Measurements from ENCODE around the gene SYCE3.
A peak's percentile ranks its signal among the peaks of the same experiment; 100 is the strongest.

The SYCE3 gene

DNA sequence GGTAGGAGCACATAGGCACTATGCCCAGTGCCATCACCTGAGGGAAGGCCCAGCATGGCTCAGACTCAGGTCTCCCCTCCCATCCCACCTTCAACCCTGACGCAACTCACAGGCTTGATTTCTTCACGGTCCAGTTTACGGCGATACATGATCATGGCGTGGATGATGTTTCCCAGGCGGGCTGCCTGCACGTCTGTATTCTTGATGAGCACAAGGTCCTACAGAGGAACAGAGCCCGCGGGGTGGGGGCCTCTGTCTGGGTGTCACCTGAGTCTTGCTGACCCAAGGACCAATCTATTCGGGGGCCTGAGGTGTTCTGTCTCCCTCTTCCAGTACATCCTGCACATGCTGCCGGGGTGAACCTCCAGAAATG is 11.7 kb upstream of the SYCE3 start:
- DNase-seq, result no peak

- DNase-seq, result no peak
Measured at GRCh38 chr22:50573491-50574382, 11.0 kb upstream of the SYCE3 start.

GRCh38 chr22:50572965-50573364 is 10.2 kb upstream of the SYCE3 start:
- DNase-seq, result no peak

DNA sequence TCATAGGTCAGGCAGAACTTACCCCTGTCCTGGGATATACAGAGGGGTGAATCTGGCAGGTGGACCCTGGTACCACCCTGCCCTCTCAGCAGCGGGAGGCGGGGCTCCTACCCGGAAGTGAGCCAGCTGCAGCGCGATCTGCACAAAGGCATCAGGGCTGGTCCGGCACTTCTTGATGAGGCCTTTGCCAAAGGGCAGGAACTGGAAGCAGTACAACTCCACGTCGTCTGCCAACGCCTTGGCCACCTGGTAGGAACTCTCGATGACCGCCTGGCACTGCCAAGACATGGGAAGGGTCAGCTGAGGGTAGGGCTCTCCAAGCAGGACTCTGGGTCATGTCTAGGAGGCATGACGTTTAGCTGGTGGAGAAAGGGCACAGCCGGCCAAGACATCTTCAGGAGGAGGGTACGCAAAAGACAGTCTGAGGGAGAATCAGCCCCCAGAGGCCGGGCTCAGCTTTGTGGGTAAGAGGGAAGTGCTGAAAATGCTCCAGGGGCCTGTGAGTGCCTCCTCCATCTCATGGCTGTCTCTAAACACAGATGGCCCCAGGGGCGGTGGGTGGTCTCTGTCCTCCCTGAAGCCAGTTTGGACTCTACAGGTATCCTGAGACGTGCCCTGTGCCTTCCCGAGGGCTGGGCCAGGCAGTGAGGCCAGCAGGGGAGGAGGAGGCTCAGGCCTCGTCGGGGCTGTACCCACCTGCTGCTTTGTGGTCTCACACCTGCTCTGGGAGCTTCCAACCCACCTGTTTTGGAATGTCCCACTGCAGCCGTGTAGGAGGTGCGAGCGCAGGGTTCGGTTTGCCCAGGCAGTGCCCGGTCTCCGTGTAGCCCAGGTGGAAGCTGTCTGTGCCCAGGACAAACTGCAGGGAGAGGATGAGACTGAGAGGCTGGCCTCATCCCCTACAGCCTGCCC is 8.8 kb upstream of the SYCE3 start:
- DNase-seq, result no peak

GRCh38 chr22:50570861-50571260 is 8.1 kb upstream of the SYCE3 start:
- no peak for DNase-seq

- no peak for DNase-seq
Measured at GRCh38 chr22:50569896-50570535, 7.3 kb upstream of the SYCE3 start.

- DNase-seq, result no peak
Measured at GRCh38 chr22:50569041-50569459, 6.3 kb upstream of the SYCE3 start.

- DNase-seq, result no peak
Measured at GRCh38 chr22:50568626-50569025, 5.9 kb upstream of the SYCE3 start.

DNA sequence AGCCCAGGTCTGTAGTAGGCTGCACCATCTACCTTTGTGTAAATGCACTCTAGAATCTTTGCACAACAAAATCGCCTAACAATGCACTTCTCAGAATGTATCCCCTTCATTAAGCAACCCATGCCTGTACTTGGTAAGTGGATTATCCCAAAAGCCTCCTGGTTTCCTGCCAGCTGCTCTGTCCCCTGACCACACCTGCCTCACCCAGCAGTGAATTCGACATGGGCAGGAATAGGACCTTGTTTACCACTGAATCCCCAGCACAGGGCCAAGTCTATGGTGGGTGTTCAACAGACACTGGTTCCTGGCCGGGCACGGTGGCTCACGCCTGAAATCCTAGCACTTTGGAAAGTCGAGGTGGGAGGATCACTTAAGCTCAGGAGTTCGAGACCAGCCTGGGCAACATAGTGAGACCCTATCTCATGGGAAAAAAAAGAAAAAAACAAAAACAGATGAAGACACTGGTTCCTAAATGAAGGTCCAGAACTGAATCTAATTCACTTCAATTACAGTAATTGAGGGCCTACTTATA is 5.1 kb upstream of the SYCE3 start:
- DNase-seq, result no peak

DNA sequence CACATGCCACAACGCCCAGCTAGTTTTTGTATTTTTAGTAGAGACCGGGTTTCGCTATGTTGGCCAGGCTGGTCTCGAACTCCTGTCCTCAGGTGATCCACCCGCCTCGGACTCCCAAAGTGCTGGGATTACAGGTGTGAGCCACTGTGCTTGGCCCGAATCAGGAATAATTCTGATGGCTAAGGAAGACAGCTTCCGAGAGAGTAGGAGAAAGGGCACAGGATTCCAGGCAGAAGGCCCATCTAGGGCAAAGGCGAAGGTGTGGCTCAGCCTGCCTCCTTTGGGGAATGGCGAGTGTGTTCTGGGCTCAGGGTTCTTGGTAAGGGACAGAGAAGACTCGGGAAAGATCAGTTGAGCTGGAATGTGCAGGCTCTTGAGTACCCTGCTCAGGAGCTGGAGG is 1.6 kb upstream of the SYCE3 start:
- DNase-seq, result no peak

DNA sequence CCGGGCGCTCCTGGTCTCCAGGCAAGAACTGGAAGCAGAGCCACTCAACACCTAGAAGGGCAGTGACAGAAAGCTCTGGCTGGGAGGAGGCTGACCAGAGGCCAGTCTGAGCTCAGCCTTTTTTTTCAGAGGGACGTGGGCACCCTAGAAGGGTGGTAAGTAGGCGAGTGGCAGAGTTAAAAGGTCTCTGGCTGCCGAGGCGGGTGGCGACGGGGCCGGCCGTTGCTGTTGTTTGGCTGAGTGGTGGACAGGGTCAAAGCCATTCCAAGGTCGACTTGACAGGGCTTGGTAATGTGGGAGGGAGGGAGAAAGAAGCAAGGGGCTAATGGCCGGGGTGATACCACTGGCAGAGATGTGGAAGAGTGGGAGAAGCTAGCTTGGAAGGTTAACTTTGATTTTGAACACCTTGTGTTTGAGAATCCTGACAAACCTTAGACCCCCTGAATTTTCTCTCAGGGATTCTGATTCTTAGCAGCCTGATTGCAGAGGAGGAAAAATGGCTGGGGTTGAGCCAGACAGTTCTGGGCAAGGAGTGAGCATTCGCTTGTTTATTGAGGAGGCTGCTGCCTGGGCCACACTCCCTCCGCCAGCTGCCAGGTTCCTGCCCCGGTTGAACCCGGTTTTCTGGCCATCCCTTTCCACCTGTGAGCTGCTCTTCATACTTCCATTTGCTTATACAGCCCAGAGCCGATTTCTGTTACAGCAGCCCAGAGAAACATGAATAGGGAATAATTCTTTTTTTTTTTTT is 868 bp upstream of the SYCE3 start:
- DNase-seq, result peak; percentile 45

GRCh38 chr22:50561401-50562358 is 1.0 kb downstream of the SYCE3 start:
- no peak for DNase-seq

DNA sequence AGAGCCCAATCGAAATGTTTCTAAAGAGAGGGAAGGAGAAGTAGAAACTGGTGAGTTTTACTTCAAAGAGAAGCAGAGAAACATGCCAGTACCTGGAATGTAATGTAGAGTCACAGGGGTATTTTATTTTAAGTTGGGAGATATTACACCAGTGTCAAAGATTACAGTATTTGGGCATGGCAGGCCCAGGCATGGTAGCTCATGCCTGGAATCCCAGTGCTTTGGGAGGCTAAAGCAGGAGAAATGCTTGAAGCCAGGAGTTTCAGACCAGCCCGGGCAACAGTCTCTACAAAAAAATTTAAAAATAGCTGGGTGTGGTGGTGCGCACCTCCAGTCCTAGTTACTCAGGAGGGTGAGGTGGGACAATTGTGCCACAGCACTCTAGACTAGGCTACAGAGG is 2.7 kb downstream of the SYCE3 start:
- DNase-seq, result no peak

DNA sequence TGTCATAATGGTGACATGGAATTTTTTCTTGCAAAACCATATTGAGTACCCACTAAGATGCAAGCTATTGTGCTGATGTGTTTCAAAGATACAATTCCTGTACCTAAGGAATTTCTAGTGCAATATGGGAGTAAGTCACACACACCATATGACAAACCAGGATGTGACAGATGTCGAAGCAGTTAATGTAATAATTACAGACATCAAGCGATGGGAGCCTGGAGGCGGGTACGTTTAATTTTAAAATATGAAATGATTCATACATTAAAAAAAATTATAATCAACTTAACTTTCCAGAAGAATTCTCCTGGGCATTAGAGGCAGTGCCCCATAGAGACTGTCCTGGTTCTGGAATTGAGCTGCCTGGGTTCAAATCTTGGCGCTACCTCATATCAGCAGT is 6.0 kb downstream of the SYCE3 start:
- DNase-seq, result no peak

DNA sequence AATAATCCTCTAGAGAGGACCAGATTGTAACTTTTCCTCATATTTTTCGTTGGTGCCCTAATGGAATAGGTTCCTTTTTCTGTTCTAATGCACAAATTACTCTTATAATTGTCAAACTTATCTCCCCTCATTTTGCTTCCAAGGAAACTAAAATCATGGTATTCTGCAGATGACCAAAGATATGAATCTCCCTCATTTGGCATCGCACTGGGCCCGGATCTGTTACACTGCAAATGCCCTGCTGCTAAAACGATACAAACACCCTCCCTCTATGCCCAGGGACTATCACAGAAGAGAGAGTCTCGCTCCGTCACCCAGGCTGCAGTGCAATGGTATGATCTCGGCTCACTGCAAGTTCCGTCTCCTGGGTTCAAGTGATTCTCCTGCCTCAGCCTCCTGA is 9.4 kb downstream of the SYCE3 start:
- DNase-seq, result no peak

DNA sequence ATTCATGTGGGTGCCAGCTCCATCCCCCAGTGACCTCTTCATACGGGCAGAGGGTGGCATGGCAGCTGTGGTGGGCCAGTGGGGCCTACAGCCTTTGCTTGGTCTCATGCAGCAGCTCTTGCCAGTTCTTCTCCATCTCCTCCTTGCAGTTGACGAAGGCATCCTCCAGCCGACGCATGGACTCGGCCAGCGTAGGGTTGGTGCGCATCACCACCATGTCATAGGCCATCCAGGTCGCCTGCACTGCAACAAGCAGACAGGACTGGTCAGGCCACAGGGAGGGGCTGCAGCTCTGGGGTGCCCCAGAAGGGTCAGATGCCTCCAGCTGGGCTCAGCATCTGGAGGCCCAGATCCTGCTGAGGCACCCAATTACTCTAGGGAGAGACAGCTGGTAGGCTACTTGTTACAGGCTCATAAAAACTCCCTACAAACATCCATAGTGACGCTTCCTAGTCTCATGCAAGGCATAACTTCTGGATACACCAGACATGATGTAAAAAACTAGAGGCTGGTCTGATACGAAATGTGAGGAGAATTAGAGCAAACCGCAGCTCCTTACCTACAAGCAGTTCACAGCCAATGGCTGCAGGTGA is 11.5 kb downstream of the SYCE3 start:
- DNase-seq, result no peak

GRCh38 chr22:50550395-50550794 is 12.3 kb downstream of the SYCE3 start:
- no peak for DNase-seq

DNA sequence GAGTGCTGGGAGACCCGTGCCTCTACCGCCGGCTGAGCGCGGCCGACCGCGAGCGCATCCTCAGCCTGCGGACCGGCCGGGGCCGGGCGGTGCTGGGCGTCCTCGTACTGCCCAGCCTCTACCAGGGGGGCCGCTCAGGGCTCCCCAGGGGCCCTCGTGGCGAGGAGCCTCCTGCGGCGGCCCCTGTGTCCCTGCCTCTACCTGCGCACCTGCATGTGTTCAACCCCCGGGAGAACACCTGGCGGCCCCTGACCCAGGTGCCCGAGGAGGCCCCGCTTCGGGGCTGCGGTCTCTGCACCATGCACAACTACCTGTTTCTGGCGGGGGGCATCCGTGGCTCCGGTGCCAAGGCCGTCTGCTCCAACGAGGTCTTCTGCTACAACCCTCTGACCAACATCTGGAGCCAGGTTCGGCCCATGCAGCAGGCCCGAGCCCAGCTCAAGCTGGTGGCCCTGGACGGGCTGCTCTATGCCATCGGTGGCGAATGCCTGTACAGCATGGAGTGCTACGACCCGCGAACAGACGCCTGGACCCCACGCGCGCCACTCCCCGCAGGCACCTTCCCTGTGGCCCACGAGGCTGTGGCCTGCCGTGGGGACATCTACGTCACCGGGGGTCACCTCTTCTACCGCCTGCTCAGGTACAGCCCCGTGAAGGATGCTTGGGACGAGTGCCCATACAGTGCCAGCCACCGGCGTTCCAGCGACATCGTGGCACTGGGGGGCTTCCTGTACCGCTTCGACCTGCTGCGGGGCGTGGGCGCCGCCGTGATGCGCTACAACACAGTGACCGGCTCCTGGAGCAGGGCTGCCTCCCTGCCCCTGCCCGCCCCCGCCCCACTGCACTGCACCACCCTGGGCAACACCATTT is 13.6 kb downstream of the SYCE3 start:
- DNase-seq, result no peak

GRCh38 chr22:50548040-50548920 is 14.4 kb downstream of the SYCE3 start:
- no peak for DNase-seq

Data from NCI-H748 treated with DMSO at 0.1 percent for 48 hours (cell line).